Body of pancreas (tissue), 4 donors: Measurements from ENCODE around the gene ZNF329. TPM values are rescaled to one million over a fixed set of nuclear protein-coding genes. Genes with fewer than 3 reads are reported as not detected.

Experiments
- ATAC-seq: fragments of 150-250 bp; one replicate; pipeline ENCODE4 v1.9.1; 2016
- DNase-seq, 4 donors: peaks; one replicate each; pipeline ENCODE4 v3.0.0-alpha.2; 2019
- H3K27ac ChIP-seq, 4 donors: fragments of 200-600 bp; sonication (generic); 1 replicate in 3 of 4; 2 replicates in 1 of 4; pipeline versions ENCODE4 v1.5.1 to v1.6.1; 2016 to 2019; ENCODE audit warnings: mild to moderate bottlenecking in 1 of 4, mixed read lengths in 1 of 4, moderate library complexity in 1 of 4
- H3K27me3 ChIP-seq, 2 donors: fragments of 200-600 bp; sonication (generic); one replicate each; pipeline ENCODE4 v1.6.0; 2016; ENCODE audit warnings: mild to moderate bottlenecking in 1 of 2
- H3K36me3 ChIP-seq, 2 donors: fragments of 200-600 bp; sonication (generic); replicated peaks in 1 of 2; 2 replicates each; pipeline ENCODE4 v1.5.1; 2016; ENCODE audit warnings: low read depth in 2 of 2; ENCODE audit not compliant: insufficient read depth in 1 of 2
- H3K4me1 ChIP-seq: fragments of 200-600 bp; sonication (generic); one replicate; pipeline ENCODE4 v1.6.0; 2016
- H3K4me3 ChIP-seq, 2 donors: fragments of 200-600 bp; sonication (generic); 1 replicate in 1 of 2; 2 replicates in 1 of 2; pipeline ENCODE4 v1.5.1; 2016 to 2019
- H3K9me3 ChIP-seq, 3 donors: fragments of 200-600 bp; sonication (generic); 1 replicate in 2 of 3; 2 replicates in 1 of 3; pipeline ENCODE4 v1.5.1; 2016
- CTCF ChIP-seq, 7 experiments: fragments of 450-650 bp in 4 of 7; fragments of 200-600 bp in 3 of 7; sonication (generic) in 3 of 7; IDR thresholded peaks; one replicate each; pipeline ENCODE4 v1.5.1; 2016 to 2019; ENCODE audit warnings: antibody characterized with exemption in 7 of 7
- POLR2A ChIP-seq, 3 donors: fragments of 450-650 bp; IDR thresholded peaks; one replicate each; pipeline ENCODE4 v1.6.1; 2016; ENCODE audit warnings: antibody characterized with exemption in 3 of 3, mild to moderate bottlenecking in 2 of 3
- WGBS, 2 donors: methylation state at CpG; one replicate each; pipeline ENCODE4 v1.1.5; 2017; 5-methylcytosine and 5-hydroxymethylcytosine counted together
- intact Hi-C: fragments of 100-400 bp; cut with DNase I; formaldehyde crosslinking; loops from one replicate; pipeline ENCODE4 v1.15.1; 2023
- total RNA-seq, 2 donors: library from RNA; depleted of rRNA; stranded (reverse); fragments of >200 nt; gene quantifications; one replicate each; pipeline ENCODE4 v1.1.0, GENCODE V29; 2016

Gene ZNF329
- total RNA-seq, 2 donors from 2014 or later = 2.6 to 4.6 TPM

- no peak for DNase-seq
- H3K36me3 ChIP-seq = peaks cover 9 to 12% of the 10 kb centered on the region in 2 donors
- no peak for TF ChIP-seq POLR2A (IDR thresholded peaks at IDR 0.05)
- no peak for TF ChIP-seq CTCF (IDR thresholded peaks at IDR 0.05)
- WGBS, 2 donors = 3 to 5% methylated on average over 16 to 17 of the region's 17 CpGs
- peaks cover 19% of the 10 kb centered on the region for H3K4me1 ChIP-seq
- H3K27ac ChIP-seq = peak overlapping the region; percentile 80 to 99 (median 95)
- ATAC-seq = no peak
- H3K9me3 ChIP-seq = peaks cover 0 to 69% (median 2%) of the 10 kb centered on the region in 3 donors
- intact Hi-C loops = no loop called here
- H3K4me3 ChIP-seq = peak overlapping the region in 1 of 2 donors; percentile 49
- no peaks in the 10 kb centered on the region for H3K27me3 ChIP-seq
Observed at GRCh38 chr19:58182577-58182988, 32.0 kb upstream of the ZNF329 start.

- Histone ChIP-seq H3K4me3 (no peak overlapping the region), H3K36me3 (peaks cover 6 to 7% of the 10 kb centered on the region in 2 donors), H3K27ac (peak overlapping the region in 3 of 4 donors; percentile 80 to 99 (median 99)), H3K4me1 (peaks cover 19% of the 10 kb centered on the region), H3K9me3 (peaks cover 0 to 66% (median 2%) of the 10 kb centered on the region in 3 donors), H3K27me3 (no peaks in the 10 kb centered on the region)
- TF ChIP-seq POLR2A (IDR thresholded peaks at IDR 0.05) = no peak
- peak in 3 of 7 experiments; percentile 16 to 19 (median 18) for TF ChIP-seq CTCF (IDR thresholded peaks at IDR 0.05)
- ATAC-seq = no peak
- DNase-seq = peak in 3 of 4 donors; percentile 18 to 29 (median 24)
- intact Hi-C loops = no loop called here
- WGBS, 2 donors = 28 to 35% methylated on average over 4 of the region's 4 CpGs
Observed at GRCh38 chr19:58181902-58182576, 31.4 kb upstream of the ZNF329 start.

- Histone ChIP-seq H3K36me3 (no peaks in the 10 kb centered on the region), H3K27me3 (no peaks in the 10 kb centered on the region), H3K4me1 (no peaks in the 10 kb centered on the region), H3K27ac (no peak overlapping the region), H3K9me3 (peaks cover 0 to 69% (median 0%) of the 10 kb centered on the region in 3 donors), H3K4me3 (no peak overlapping the region)
- DNase-seq = no peak
- 26 to 50% methylated on average over 1 of the region's 1 CpG for WGBS, 2 donors
- TF ChIP-seq CTCF (IDR thresholded peaks at IDR 0.05) (no peak), POLR2A (IDR thresholded peaks at IDR 0.05) (no peak)
- intact Hi-C loops = no loop called here
- ATAC-seq = no peak
Observed at GRCh38 chr19:58170860-58171259, 20.3 kb upstream of the ZNF329 start.

GRCh38 chr19:58166708-58167280 lies 16.2 kb upstream of the ZNF329 start:
- no peaks in the 10 kb centered on the region for H3K27me3 ChIP-seq
- no peak overlapping the region for H3K27ac ChIP-seq
- no peaks in the 10 kb centered on the region for H3K4me1 ChIP-seq
- no peak overlapping the region for H3K4me3 ChIP-seq
- no peak for ATAC-seq
- TF ChIP-seq POLR2A (IDR thresholded peaks at IDR 0.05) (no peak), CTCF (IDR thresholded peaks at IDR 0.05) (no peak)
- intact Hi-C loops = no loop called here
- DNase-seq = no peak
- WGBS, 2 donors = 49 to 51% methylated on average over 4 of the region's 4 CpGs
- H3K36me3 ChIP-seq = no peaks in the 10 kb centered on the region
- H3K9me3 ChIP-seq = peaks cover 0 to 70% (median 0%) of the 10 kb centered on the region in 3 donors
